Activated naive CD8-positive, alpha-beta T cell treated with anti-CD3 and anti-CD28 coated beads, Interleukin-2, amount 10 ng/mL, durations not matched to agents 7 days and 5 days (primary cell): ENCODE data around the gene SPIRE2. TPM values are rescaled to one million over a fixed set of nuclear protein-coding genes. Genes with fewer than 3 reads are reported as not detected.
"Not testable (repeated sequence)": the region's sequence is repeated elsewhere in the genome, so short reads cannot be mapped to it uniquely, and the experiment has no call there.

ENCODE experiments used
- ATAC-seq: fragments of 150-1000 bp; cut with Tn5 transposase; one replicate; pipeline ENCODE4 v1.10.0; 2021; ENCODE audit warnings: low read depth, moderate library complexity
- POLR2A ChIA-PET: fragments of 350-600 bp; sonication (Branson Sonifier 250); formaldehyde crosslinking; loops from one replicate; lab custom pipeline; 2021; ENCODE audit warnings: antibody characterized with exemption; lab: Charles Lee
- DNase-seq: peaks from one replicate; pipeline ENCODE4 v3.0.0; 2021
- H3K27ac Mint-ChIP-seq: one replicate; pipeline ENCODE4 v1.8.0; 2022; ENCODE audit warnings: mild to moderate bottlenecking, mixed read lengths
- H3K27me3 Mint-ChIP-seq: one replicate; pipeline ENCODE4 v1.8.0; 2022; ENCODE audit warnings: mild to moderate bottlenecking, moderate library complexity, mixed read lengths
- H3K36me3 Mint-ChIP-seq: one replicate; pipeline ENCODE4 v1.8.0; 2021; ENCODE audit warnings: mild to moderate bottlenecking, mixed read lengths
- H3K4me1 Mint-ChIP-seq: one replicate; pipeline ENCODE4 v1.8.0; 2021; ENCODE audit warnings: mixed read lengths
- H3K4me3 Mint-ChIP-seq: one replicate; pipeline ENCODE4 v1.8.0; 2022; ENCODE audit warnings: mild to moderate bottlenecking, moderate library complexity, mixed read lengths
- H3K9me3 Mint-ChIP-seq: one replicate; pipeline ENCODE4 v1.8.0; 2021; ENCODE audit warnings: mixed read lengths
- total RNA-seq, 2 experiments: library from RNA; stranded (reverse); gene quantifications; one replicate each; pipeline ENCODE4 v1.2.3, GENCODE V29; 2021

The SPIRE2 gene
- total RNA-seq, 2 experiments from 2014 or later, result 1.5 to 1.8 TPM

DNA sequence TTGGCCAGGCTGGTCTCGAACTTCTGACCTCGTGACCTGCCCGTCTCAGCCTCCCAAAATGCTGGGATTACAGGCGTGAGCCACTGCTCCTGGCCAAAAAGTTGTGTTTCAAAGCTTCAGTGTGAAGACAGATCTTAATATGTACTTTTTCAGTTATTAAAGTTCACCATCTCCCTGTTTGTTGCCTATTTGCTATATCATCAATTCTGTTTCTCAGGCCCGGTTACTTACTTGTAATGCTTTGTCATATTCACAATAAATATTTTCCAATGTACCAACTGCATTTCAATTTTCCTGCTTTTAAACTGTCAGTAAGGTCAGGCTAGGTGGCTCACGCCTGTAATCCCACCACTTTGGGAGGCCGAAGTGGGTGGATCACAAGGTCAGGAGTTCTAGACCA is 34.3 kb upstream of the SPIRE2 start:
- POLR2A ChIA-PET, result interaction anchor here (1.2 to 1.5 kb wide), 4 partner anchors 17 to 86 kb away, joined by 3 to 4 read pairs (median 4); partner anchors contain the start of gene TCF25
- no peak overlapping the region for H3K27ac Mint-ChIP-seq
- no peaks in the 10 kb centered on the region for H3K27me3 Mint-ChIP-seq
- no peaks in the 10 kb centered on the region for H3K9me3 Mint-ChIP-seq
- DNase-seq (no peak), ATAC-seq (no peak)
- H3K4me1 Mint-ChIP-seq, result peaks cover 5% of the 10 kb centered on the region
- H3K36me3 Mint-ChIP-seq, result peaks cover 18% of the 10 kb centered on the region
- H3K4me3 Mint-ChIP-seq, result no peak overlapping the region

DNA sequence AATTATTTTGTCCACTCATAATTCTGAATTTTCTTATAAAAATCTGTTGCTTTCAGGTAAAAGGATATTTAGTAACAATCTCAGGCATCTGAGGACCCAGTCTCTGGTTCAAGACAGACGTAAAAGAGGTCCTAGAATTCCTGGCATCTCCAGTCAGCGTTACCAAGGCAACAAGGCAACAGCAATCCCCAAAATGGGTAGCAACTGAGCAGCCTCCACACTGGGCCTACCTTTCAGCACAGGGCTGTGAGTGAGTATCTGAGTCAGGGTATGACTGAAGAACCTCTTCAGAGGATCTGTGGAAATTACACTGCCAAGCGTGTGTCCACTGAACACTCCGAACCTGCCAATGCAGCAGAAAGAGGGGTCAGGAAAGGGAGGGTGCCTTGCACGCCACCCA is 32.6 kb upstream of the SPIRE2 start:
- Mint-ChIP-seq H3K9me3 (no peaks in the 10 kb centered on the region), H3K27me3 (no peaks in the 10 kb centered on the region), H3K4me3 (no peak overlapping the region), H3K36me3 (peaks cover 23% of the 10 kb centered on the region), H3K4me1 (peaks cover 5% of the 10 kb centered on the region), H3K27ac (no peak overlapping the region)
- POLR2A ChIA-PET, result no interaction called here
- no peak for ATAC-seq
- DNase-seq, result no peak

- ATAC-seq (no peak), DNase-seq (no peak)
- no peak overlapping the region for H3K27ac Mint-ChIP-seq
- H3K36me3 Mint-ChIP-seq, result peaks cover 21% of the 10 kb centered on the region
- H3K4me1 Mint-ChIP-seq, result peaks cover 5% of the 10 kb centered on the region
- no peak overlapping the region for H3K4me3 Mint-ChIP-seq
- POLR2A ChIA-PET, result no interaction called here
- H3K9me3 Mint-ChIP-seq, result no peaks in the 10 kb centered on the region
- no peaks in the 10 kb centered on the region for H3K27me3 Mint-ChIP-seq
Observed at GRCh38 chr16:89796104-89796503, 32.2 kb upstream of the SPIRE2 start.

GRCh38 chr16:89798126-89798525 is 30.1 kb upstream of the SPIRE2 start:
- peaks cover 3% of the 10 kb centered on the region for H3K4me1 Mint-ChIP-seq
- POLR2A ChIA-PET, result no interaction called here
- H3K27me3 Mint-ChIP-seq, result no peaks in the 10 kb centered on the region
- peaks cover 21% of the 10 kb centered on the region for H3K36me3 Mint-ChIP-seq
- H3K9me3 Mint-ChIP-seq, result no peaks in the 10 kb centered on the region
- no peak for DNase-seq
- no peak overlapping the region for H3K27ac Mint-ChIP-seq
- no peak overlapping the region for H3K4me3 Mint-ChIP-seq
- ATAC-seq, result no peak

DNA sequence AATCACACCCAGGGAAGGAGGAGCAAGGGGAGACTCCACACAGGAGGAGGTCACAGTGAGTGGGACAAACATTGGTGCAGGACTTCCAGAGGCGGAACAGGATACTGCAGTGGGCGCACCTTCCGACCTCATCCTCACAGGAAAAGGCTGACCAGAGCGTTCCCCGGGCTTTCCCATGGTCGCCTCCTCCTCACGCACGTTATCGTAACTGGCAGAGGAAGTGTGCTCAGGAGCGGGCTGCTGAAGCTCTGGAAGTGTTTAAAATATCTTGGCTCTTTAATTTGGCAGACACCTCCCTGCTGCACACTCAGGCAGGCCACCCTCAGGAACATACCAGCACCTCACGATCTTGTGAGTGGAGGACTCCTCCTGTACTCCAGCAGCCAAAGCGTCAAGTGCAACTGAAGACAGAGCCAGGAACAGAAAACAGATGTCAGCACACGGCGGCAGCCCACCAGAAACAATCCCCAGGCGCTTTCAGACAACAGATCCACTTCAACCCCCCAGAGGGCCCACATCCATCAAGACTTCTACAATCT is 29.4 kb upstream of the SPIRE2 start:
- ATAC-seq (no peak), DNase-seq (no peak)
- no peaks in the 10 kb centered on the region for H3K27me3 Mint-ChIP-seq
- no peak overlapping the region for H3K27ac Mint-ChIP-seq
- peaks cover 21% of the 10 kb centered on the region for H3K36me3 Mint-ChIP-seq
- H3K9me3 Mint-ChIP-seq, result no peaks in the 10 kb centered on the region
- POLR2A ChIA-PET, result no interaction called here
- no peak overlapping the region for H3K4me3 Mint-ChIP-seq
- peaks cover 2% of the 10 kb centered on the region for H3K4me1 Mint-ChIP-seq

- Mint-ChIP-seq H3K27me3 (no peaks in the 10 kb centered on the region), H3K27ac (no peak overlapping the region), H3K36me3 (peaks cover 27% of the 10 kb centered on the region), H3K4me1 (no peaks in the 10 kb centered on the region), H3K9me3 (no peaks in the 10 kb centered on the region), H3K4me3 (no peak overlapping the region)
- POLR2A ChIA-PET, result no interaction called here
- DNase-seq (no peak), ATAC-seq (no peak)
Observed at GRCh38 chr16:89801800-89802199, 26.5 kb upstream of the SPIRE2 start.

DNA sequence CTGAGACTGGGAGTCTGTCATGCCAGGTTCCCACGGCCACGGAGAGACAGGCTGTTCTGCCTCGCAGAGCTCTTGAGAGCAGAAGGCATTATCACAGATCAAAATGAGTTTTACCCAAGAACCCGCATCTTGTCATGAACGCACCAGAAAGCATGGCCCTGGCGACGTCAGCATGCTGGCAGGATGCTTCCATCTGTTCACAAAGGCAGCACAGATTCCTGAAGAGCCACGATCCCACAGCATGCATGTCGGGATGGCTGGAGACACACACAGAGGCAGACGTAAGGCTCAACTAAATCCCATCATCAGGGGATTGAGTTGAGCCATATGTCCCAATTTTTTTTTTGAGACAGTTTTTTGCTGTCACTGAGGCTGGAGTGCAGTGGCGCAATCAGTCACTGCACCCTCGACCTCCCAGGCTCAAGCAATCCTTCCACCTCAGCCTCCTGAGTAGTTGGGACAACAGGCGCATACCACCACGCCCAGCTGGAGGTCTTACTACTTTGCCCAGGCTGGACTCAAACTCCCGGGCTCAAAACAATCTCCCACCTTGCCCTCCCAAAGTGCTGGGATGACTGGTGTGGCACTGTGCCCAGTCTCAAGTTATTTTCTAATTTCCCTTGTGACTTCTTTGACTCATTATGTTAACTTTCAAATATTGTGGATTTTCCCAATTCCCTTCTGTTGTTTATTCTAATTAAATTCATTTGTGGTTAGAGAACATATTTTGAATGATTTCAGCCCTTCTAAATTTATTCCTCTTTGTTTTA is 23.0 kb upstream of the SPIRE2 start:
- POLR2A ChIA-PET, result no interaction called here
- no peaks in the 10 kb centered on the region for H3K4me1 Mint-ChIP-seq
- H3K9me3 Mint-ChIP-seq, result no peaks in the 10 kb centered on the region
- H3K27ac Mint-ChIP-seq, result no peak overlapping the region
- no peak overlapping the region for H3K4me3 Mint-ChIP-seq
- no peaks in the 10 kb centered on the region for H3K27me3 Mint-ChIP-seq
- ATAC-seq (no peak), DNase-seq (no peak)
- H3K36me3 Mint-ChIP-seq, result peaks cover 25% of the 10 kb centered on the region

DNA sequence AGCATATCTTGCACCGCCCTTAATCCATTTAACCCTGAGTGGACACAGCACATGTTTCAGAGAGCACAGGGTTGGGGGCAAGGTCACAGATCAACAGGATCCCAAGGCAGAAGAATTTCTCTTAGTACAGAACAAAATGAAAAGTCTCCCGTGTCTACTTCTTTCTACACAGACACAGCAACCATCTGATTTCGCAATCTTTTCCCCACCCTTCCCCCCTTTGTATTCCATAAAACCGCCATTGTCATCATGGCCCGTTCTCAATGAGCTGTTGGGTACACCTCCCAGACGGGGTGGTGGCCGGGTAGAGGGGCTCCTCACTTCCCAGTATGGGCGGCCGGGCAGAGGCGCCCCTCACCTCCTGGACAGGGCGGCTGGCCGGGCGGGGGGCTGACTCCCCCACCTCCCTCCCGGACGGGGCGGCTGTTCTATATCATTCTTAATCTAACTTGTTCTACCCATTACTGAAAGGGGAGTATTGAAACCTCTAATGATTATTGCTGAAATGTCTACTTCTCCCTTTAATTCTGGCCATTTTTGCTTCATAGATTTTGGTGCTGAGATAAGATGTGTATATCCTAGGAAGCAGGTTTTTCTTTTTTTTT is 21.6 kb upstream of the SPIRE2 start:
- not testable (repeated sequence) for H3K4me3 Mint-ChIP-seq, H3K27ac Mint-ChIP-seq, H3K4me1 Mint-ChIP-seq, ATAC-seq, H3K27me3 Mint-ChIP-seq, H3K9me3 Mint-ChIP-seq, DNase-seq
- POLR2A ChIA-PET, result interaction anchor here (0.6 kb wide), 1 partner anchor 9 kb away, joined by 11 read pairs; no protein-coding TSS in a partner anchor
- H3K36me3 Mint-ChIP-seq, result peaks cover 26% of the 10 kb centered on the region

DNA sequence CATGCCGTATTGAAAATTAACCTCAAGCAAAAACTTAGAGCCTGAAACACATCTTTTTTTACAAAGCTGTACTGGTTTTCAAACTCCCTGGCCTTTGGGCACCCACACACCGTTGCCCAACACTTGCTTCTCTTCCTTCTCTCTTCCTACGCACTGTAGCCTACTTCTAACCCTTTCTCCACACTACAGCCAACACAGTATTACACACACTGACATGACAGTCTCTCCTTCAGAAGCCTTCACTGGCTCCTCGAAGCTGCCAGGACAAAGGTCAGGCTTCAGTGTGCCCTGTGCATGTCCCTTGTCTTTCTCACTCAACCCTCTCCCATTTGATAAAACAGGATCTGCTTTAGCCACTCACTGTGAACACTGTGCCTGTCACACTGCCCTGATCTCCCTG is 19.8 kb upstream of the SPIRE2 start:
- peaks cover 26% of the 10 kb centered on the region for H3K36me3 Mint-ChIP-seq
- no peak overlapping the region for H3K4me3 Mint-ChIP-seq
- POLR2A ChIA-PET, result interaction anchor here (0.8 kb wide), 1 partner anchor 8 kb away, joined by 4 read pairs; no protein-coding TSS in a partner anchor
- no peaks in the 10 kb centered on the region for H3K27me3 Mint-ChIP-seq
- H3K27ac Mint-ChIP-seq, result no peak overlapping the region
- no peak for ATAC-seq
- no peak for DNase-seq
- H3K4me1 Mint-ChIP-seq, result peaks cover 1% of the 10 kb centered on the region
- no peaks in the 10 kb centered on the region for H3K9me3 Mint-ChIP-seq

GRCh38 chr16:89811321-89811720 is 17.0 kb upstream of the SPIRE2 start:
- Mint-ChIP-seq H3K9me3 (no peaks in the 10 kb centered on the region), H3K27ac (no peak overlapping the region), H3K36me3 (peaks cover 25% of the 10 kb centered on the region), H3K4me3 (no peak overlapping the region), H3K4me1 (peaks cover 12% of the 10 kb centered on the region), H3K27me3 (no peaks in the 10 kb centered on the region)
- ATAC-seq, result no peak
- no peak for DNase-seq
- POLR2A ChIA-PET, result interaction anchor here (1.4 kb wide), 1 partner anchor 17 kb away, joined by 4 read pairs; no protein-coding TSS in a partner anchor

DNA sequence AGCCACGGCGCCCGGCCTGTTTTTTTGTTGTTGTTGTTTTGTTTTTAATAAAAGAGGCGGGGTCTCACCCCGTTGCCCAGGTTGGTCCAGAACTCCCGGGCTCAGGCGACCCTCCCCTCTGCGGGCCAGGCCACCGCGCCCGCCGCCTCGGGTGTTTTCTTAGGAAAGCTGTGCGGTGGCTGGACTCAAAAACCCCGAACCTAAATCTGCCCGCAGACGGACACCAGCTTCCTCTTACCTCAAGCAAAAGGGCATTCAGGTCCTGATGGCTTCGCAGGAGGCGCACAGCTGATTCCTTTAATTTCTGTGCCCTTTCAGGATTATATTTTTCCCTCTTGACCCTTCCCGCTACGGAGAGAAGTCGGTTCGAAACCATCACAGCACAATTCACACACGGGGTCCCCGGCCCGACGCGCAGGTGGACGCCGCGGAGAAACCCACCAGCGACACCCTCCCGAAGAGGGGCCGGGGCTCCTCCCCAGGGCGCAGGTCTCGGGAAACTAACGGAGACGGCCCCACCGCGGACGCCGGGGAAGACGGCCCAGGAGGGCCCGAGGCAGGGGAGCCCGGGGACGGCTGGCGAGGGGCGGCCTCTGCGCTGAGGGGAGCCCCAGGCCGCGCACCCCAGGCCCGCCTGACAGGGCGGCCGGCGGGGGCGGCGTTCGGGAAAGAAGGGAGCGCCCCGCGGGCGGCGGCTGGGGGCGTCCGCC is 12.5 kb upstream of the SPIRE2 start:
- POLR2A ChIA-PET, result interaction anchor here (0.7 to 2.2 kb wide), 5 partner anchors 9 to 129 kb away, joined by 6 to 11 read pairs (median 10); partner anchors contain the start of genes CDK10 and TCF25
- Mint-ChIP-seq H3K36me3 (peaks cover 8% of the 10 kb centered on the region), H3K9me3 (no peaks in the 10 kb centered on the region), H3K4me3 (peak overlapping the region; percentile 88), H3K27me3 (no peaks in the 10 kb centered on the region), H3K27ac (peak overlapping the region; percentile 45), H3K4me1 (peaks cover 22% of the 10 kb centered on the region)
- peak; percentile 27 for ATAC-seq
- no peak for DNase-seq

DNA sequence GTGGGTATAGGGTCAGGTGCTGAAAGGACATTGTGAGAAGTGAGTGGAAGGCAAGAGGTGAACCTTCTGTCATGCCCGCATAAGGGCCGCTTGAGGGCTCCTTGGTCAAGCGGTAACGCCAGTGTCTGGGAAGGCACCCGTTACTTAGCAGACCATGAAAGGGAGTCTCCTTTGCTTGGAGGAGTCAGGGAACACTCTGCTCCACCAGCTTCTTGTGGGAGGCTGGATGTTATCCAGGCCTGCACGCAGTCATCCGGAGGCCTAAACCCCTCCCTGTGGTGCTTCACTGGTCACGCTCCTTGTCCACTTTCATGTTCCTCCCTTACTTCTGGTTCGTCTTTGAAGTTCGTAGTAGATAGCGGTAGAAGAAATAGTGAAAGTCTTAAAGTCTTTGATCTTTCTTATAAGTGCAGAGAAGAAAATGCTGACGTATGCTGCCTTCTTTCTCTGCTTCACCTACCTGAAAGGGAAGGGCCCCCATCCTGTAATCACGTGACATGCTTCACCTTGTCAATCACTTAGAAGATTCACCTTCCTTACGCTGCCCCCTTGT is 9.3 kb upstream of the SPIRE2 start:
- H3K27me3 Mint-ChIP-seq, POLR2A ChIA-PET, DNase-seq, H3K4me3 Mint-ChIP-seq, ATAC-seq, H3K36me3 Mint-ChIP-seq, H3K9me3 Mint-ChIP-seq, H3K27ac Mint-ChIP-seq: not testable (repeated sequence)
- H3K4me1 Mint-ChIP-seq, result peaks cover 17% of the 10 kb centered on the region

- DNase-seq, H3K36me3 Mint-ChIP-seq, H3K27ac Mint-ChIP-seq, H3K9me3 Mint-ChIP-seq, ATAC-seq, POLR2A ChIA-PET, H3K4me3 Mint-ChIP-seq, H3K27me3 Mint-ChIP-seq: not testable (repeated sequence)
- H3K4me1 Mint-ChIP-seq, result peaks cover 12% of the 10 kb centered on the region
Observed at GRCh38 chr16:89819448-89819847, 8.8 kb upstream of the SPIRE2 start.
